Breast epithelium (tissue), 3 donors: ENCODE data around the gene CBX2.

Source experiments
- CTCF ChIP-seq, 3 donors: fragments of 450-650 bp; IDR thresholded peaks; one replicate each; pipeline ENCODE4 v1.5.1; 2016 to 2017; ENCODE audit warnings: antibody characterized with exemption in 3 of 3, mild to moderate bottlenecking in 3 of 3, moderate library complexity in 3 of 3
- POLR2AphosphoS5 ChIP-seq, 3 donors: sonication (generic); formaldehyde crosslinking; IDR thresholded peaks; one replicate each; pipeline ENCODE4 v1.6.1; 2017; ENCODE audit warnings: antibody characterized with exemption in 3 of 3

DNA sequence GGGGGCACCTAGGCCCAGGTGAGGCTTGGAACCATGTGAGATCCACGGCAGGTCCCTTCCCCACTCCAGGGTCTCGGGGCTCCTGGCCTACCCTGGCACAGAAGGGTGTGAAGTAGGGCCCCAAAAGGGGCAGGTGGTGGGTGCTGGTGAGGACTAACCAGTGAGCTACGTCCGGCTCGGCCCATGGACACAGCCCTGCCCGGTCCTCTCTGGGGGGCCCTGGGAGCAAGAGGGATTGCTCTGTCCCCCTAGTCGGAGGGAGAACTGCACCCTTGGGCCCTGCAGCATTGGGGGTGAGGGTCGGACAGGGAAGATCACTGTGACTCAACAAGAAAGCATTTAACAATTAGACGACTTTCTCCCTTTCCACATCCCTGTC lies 44.3 kb upstream of the CBX2 start:
- TF ChIP-seq CTCF (IDR thresholded peaks at IDR 0.05) (no peak), POLR2AphosphoS5 (IDR thresholded peaks at IDR 0.05) (no peak)
